AG08395 (cell line): ENCODE results near the gene JMJD8.
A peak's percentile ranks its signal among the peaks of the same experiment; 100 is the strongest.

ENCODE experiments used
- DNase-seq: peaks from one replicate; pipeline ENCODE4 v3.0.0; 2012; ENCODE audit warnings: mixed read lengths, low spot score

Gene JMJD8

DNA sequence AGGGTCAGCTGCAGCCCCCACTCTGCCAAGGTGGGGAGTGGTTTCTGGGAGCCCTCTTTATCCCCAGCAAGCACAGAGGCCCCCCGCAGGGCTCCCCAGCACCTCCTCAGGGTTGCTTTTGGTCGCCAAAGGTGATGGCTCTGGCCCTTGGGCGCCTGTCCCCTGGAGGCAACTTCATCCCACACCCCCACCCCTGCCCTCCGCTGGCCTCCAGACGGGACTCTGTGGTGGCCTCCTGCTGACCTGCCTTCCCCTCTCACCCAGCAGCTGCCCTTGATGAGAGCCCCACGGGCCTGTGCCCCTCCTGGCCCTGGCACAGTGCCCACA is 24.0 kb downstream of the JMJD8 start:
- no peak for DNase-seq

GRCh38 chr16:659618-660017 is 24.5 kb downstream of the JMJD8 start:
- DNase-seq: no peak

DNA sequence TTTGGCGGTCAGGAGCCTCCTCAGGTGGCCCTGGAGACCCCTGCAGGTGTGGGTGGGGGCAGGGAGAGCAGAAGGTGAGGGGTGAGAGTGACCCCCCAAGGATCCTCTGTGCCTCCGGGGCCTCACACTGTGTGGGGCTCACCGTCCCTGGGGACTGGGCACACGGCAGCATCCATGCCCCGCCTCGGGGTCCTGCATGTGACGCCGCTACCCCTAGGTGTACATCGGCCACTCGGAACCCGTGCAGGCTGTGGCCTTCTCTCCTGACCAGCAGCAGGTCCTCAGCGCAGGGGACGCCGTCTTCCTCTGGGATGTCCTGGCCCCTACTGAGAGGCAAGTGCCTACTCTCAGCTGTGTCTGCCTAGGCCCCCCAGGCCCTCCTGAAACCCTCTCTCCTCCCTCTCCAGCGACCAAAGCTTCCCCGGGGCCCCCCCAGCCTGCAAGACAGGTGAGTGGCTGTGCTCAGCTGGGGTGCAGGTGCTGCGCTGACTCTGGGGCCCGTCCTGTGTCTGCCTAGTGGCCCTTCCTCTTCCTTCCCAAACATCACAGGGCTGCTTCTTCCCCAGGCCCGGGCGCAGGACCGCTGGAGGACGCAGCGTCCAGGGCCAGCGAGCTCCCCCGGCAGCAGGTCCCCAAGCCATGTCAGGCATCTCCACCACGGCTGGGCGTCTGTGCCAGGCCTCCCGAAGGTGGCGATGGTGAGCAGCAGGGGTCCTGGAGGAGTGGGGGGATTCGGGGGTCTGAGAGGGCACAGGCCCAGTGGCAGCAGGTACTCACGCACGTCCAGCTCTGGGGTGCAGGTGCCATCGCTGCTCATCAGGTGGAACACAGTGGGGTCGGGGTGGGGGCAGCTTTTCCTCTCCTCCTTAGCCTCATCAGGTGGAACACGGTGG is 25.2 kb downstream of the JMJD8 start:
- no peak for DNase-seq

- DNase-seq: no peak
Observed at GRCh38 chr16:657487-657886, 26.6 kb downstream of the JMJD8 start.

GRCh38 chr16:654034-654433 is 30.1 kb downstream of the JMJD8 start:
- no peak for DNase-seq

GRCh38 chr16:652454-653305 is 31.5 kb downstream of the JMJD8 start:
- DNase-seq: no peak

GRCh38 chr16:651844-652243 is 32.3 kb downstream of the JMJD8 start:
- DNase-seq: no peak

DNA sequence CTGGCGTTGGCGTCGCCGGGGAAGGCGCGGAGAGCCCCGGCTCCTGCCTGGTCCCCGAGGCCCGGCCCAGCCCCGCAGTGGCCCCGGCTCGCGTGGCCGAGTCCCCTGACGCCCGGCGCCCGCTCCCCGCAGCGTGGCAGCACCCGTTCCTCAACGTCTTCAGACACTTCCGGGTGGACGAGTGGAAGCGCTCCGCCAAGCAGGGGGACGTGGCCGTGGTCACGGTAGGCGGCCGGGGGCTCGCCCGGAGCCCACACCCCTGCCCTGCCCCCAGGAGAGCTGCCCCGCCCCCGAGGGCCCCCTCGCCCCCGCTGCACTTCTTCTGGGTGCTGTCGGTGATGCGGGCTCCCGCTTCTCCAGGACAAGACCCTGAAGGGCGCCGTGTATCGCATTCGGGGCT is 34.5 kb downstream of the JMJD8 start:
- DNase-seq: peak; percentile 22

DNA sequence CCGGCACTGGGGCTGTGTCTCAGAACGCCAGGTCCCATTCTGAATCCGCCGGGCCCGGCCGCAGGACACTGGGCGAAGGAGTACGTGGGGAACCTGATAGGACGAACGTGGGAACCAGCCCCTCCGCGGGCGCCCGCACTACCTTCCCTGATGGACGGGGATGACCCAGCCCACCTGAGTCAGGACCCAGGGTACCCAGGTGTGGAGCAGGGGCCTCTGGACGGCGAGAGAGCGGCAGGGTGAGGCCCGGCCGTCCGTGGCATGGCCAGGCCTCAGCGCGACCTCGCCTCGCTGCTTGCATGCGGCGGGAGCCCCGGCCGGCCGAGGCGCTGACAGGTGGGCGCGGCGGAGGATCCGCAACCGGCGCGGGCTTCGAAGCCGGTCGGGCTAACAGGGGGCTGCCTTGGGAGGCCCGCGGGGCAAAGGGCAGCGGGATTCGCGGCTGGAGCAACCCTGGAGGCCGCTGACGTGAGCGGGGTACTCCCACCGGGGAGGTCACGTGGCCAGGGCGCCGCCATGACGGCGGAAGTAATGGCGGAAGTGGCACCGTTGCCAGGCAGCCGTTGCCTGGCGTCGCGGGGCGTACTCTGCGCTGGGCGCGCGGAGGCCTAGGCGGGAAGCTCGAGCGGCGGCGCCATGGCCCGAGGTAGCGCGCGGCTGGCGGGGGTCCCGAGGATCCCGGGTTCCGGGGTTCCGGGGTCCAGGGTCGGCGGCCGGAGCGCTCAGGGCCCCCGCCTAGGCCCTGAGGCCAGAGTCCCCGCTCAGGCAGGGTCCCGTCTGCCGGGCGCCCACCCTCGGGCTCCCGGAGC is 35.1 kb downstream of the JMJD8 start, which contains the start of gene WDR90:
TSS of gene WDR90 (plus strand) at position 585 of the 809 bp plus-strand sequence. CDS start at position 637, 52 bp downstream.
- DNase-seq: peak; percentile 98

DNA sequence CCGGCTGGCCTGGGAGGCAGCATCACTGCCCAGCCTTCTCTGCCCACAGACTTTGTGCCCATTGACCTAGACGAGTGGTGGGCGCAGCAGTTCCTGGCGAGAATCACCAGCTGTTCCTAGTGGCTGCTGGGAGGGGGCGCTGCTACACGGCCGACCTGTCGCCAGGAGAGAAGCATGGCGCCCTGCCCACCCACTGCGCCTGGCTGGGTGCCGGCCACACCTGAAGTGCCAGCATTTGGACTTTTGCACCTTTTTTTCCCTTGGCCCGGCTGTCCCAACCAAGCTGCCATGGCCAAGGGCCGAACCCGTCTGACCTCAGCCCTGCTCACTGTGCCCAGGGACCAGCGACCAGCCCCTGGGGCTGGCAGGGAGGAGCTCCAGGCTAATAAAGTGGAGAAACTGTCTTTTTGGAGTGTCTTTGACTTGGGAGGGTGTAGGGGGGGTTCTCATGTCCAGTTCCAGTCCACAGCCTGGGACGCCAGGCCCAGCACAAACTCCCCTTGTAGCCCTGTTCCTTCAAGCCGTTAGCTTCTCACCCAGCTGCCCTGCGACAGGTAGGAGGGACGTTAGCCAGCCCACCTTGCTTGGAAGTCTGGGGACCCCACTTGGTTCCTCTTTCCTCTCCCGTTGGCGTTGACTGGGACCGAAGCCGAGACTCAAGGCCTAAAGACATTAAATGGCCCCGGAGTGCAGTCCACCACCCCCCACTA is 35.9 kb downstream of the JMJD8 start:
- peak; percentile 28 for DNase-seq

GRCh38 chr16:647173-647902 is 36.8 kb downstream of the JMJD8 start:
- no peak for DNase-seq

DNA sequence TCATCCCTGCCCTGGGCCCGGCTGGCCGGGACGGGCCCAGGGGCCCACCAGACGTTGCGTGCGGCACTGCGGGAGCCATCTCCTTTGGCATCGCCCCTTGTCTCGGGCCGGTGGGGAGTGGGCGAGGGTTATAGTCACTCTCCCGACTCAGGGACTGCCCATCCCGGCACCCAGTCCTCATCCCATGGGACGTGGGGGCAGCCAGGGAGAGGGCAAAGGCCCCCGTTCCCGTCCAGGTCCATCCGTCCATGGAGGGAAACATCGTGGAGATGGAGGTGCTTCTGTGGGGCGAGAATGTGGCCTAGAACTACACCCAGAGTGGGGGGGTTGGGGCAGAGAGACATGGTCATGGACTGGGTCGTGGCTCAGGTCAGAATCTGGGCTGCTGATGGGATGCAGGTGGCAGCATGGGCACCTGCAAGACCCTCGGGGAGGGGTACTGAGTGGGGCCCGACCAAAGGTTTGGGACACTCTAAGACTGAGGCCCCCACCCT is 37.4 kb downstream of the JMJD8 start:
- DNase-seq: no peak

- no peak for DNase-seq
Observed at GRCh38 chr16:645852-646678, 38.1 kb downstream of the JMJD8 start.

DNA sequence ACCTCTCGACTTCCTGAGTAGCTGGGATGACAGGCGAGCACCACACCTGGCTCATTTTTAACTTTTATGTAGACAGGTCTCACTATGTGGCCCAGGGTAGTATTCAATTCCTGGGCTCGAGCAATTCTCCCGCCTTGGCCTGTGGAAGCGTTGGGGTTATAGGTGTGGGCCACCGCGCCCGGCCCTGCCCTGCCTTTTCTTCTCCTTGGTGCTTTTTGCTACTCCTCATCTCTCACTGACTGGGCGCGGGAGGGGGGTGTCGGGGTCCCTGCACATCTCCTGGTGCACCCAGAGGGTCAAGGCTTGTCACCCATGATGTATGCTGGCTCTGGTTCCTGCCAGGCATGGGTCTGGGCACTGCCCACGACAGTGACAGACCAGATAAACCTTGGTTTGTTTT is 39.6 kb downstream of the JMJD8 start:
- no peak for DNase-seq

DNA sequence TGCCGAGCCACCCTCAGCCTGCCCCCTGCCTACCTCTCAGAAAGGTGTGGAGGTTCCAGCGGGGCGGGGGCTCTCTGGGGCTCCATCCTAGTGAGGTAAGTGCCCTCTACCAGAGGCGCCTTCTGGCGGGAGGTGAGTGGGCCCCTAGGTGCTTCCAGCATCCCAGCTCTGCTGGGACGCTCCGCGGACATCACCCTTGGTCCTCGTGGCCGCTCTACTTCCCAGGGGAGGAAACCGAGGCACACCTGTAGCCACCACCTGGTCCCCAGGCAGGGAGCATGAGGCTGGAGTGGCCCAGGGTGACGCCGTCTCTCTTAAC is 41.1 kb downstream of the JMJD8 start:
- DNase-seq: no peak

- peak; percentile 26 for DNase-seq
Observed at GRCh38 chr16:642189-643049, 41.7 kb downstream of the JMJD8 start.

- peak; percentile 91 for DNase-seq
Observed at GRCh38 chr16:641326-642188, 42.6 kb downstream of the JMJD8 start, which contains the start of gene MCRIP2. MCRIP2 (plus strand) TSS chr16:641828; CDS start chr16:641992, 164 bp downstream.

GRCh38 chr16:640614-641013 is 43.5 kb downstream of the JMJD8 start:
- DNase-seq: no peak
